Gastrocnemius medialis (tissue), 4 donors: ENCODE data around the gene PPM1D. TPM values are rescaled to one million over a fixed set of nuclear protein-coding genes. Genes with fewer than 3 reads are reported as not detected.
A peak's percentile ranks its signal among the peaks of the same experiment; 100 is the strongest.

Source experiments
- ATAC-seq, 2 donors: fragments of 150-250 bp; one replicate each; pipeline ENCODE4 v1.9.1; 2016
- DNase-seq, 2 donors: peaks; one replicate each; pipeline ENCODE4 v3.0.0-alpha.2; 2019
- H3K27ac ChIP-seq, 4 donors: fragments of 200-600 bp; sonication (generic); 1 replicate in 1 of 4; 2 replicates in 3 of 4; pipeline ENCODE4 v1.5.1; 2016 to 2018; ENCODE audit warnings: mild to moderate bottlenecking in 2 of 4, moderate library complexity in 1 of 4
- H3K27me3 ChIP-seq, 3 donors: fragments of 200-600 bp; sonication (generic) in 2 of 3; 1 replicate in 1 of 3; 2 replicates in 2 of 3; pipeline versions ENCODE4 v1.5.1 to v1.6.0; 2016 to 2019; ENCODE audit warnings: mild to moderate bottlenecking in 1 of 3, moderate library complexity in 1 of 3
- H3K36me3 ChIP-seq, 2 donors: fragments of 200-600 bp; sonication (generic) in 1 of 2; one replicate each; pipeline ENCODE4 v1.5.1; 2017 to 2018
- H3K4me1 ChIP-seq, 2 donors: fragments of 200-600 bp; sonication (generic) in 1 of 2; one replicate each; pipeline ENCODE4 v1.5.1; 2016 to 2017; ENCODE audit warnings: mild to moderate bottlenecking in 2 of 2
- H3K4me3 ChIP-seq, 4 donors: fragments of 200-600 bp; sonication (generic) in 3 of 4; 1 replicate in 1 of 4; 2 replicates in 3 of 4; pipeline ENCODE4 v1.5.1; 2016 to 2019; ENCODE audit warnings: mild to moderate bottlenecking in 2 of 4
- H3K9me3 ChIP-seq, 3 donors: fragments of 200-600 bp; sonication (generic) in 2 of 3; 1 replicate in 1 of 3; 2 replicates in 2 of 3; pipeline ENCODE4 v1.5.1; 2016 to 2019
- POLR2A ChIP-seq, 2 donors: fragments of 450-650 bp; IDR thresholded peaks; one replicate each; pipeline ENCODE4 v1.6.1; 2017; ENCODE audit warnings: antibody characterized with exemption in 2 of 2, mild to moderate bottlenecking in 2 of 2, moderate library complexity in 2 of 2
- in situ Hi-C, 4 donors: fragments of 200-750 bp; cut with MboI; loops; one replicate each; pipeline versions ENCODE4 v1.15.0 to v1.8.0; 2017; ENCODE audit warnings: low sequenced_read_pairs in 4 of 4
- intact Hi-C: fragments of 100-400 bp; cut with DNase I; formaldehyde crosslinking; loops from one replicate; pipeline ENCODE4 v1.15.1; 2023; ENCODE audit warnings: low total_unique reads
- total RNA-seq, 4 donors: library from RNA; depleted of rRNA; stranded (reverse); fragments of >200 nt; gene quantifications; one replicate each; pipeline versions ENCODE4 v1.1.0 to v1.2.3, GENCODE V29; 2016
- TF ChIP-seq, protein P1 (sequence below), 5 experiments: fragments of 450-650 bp in 3 of 5; fragments of 200-600 bp in 2 of 5; sonication (generic) in 2 of 5; IDR thresholded peaks in 4 of 5; conservative IDR thresholded peaks in 1 of 5; 1 replicate in 4 of 5; 2 replicates in 1 of 5; pipeline ENCODE4 v1.5.1; 2016 to 2019; ENCODE audit warnings: antibody characterized with exemption in 5 of 5, mild to moderate bottlenecking in 3 of 5, moderate library complexity in 3 of 5

PPM1D gene
- total RNA-seq, 4 donors from 2014 or later = 4.6 to 11.4 (median 9.2) TPM

DNA sequence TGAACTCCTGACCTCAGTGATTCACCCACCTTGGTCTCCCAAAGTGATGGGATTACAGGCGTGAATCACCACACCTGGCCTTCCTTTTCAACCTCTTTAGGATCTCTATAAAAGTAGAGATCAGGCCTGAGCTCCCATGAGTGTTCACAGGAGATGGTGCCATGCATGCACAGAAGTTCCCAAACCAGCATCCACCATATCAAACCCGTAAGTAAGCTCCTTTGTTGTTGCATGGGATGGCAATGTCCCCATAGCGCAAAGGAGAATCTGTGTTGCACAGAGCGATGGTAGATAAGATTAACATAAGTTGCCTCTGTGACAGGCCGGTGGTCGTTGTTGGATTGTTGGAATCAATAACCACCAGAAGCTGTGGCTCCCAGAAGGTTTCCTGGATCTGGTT lies 34.8 kb upstream of the PPM1D start:
- TF ChIP-seq, protein P1, sequence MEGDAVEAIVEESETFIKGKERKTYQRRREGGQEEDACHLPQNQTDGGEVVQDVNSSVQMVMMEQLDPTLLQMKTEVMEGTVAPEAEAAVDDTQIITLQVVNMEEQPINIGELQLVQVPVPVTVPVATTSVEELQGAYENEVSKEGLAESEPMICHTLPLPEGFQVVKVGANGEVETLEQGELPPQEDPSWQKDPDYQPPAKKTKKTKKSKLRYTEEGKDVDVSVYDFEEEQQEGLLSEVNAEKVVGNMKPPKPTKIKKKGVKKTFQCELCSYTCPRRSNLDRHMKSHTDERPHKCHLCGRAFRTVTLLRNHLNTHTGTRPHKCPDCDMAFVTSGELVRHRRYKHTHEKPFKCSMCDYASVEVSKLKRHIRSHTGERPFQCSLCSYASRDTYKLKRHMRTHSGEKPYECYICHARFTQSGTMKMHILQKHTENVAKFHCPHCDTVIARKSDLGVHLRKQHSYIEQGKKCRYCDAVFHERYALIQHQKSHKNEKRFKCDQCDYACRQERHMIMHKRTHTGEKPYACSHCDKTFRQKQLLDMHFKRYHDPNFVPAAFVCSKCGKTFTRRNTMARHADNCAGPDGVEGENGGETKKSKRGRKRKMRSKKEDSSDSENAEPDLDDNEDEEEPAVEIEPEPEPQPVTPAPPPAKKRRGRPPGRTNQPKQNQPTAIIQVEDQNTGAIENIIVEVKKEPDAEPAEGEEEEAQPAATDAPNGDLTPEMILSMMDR (IDR thresholded peaks at IDR 0.05 in 4 of 5, conservative IDR thresholded peaks at IDR 0.05 in 1 of 5) = no peak
- no peak for TF ChIP-seq POLR2A (IDR thresholded peaks at IDR 0.05)
- H3K9me3 ChIP-seq = no peaks in the 10 kb centered on the region
- no peak for ATAC-seq
- no peak for DNase-seq
- H3K4me1 ChIP-seq = peaks cover 0 to 2% of the 10 kb centered on the region in 2 donors
- in situ Hi-C loops = no loop called here
- no peaks in the 10 kb centered on the region for H3K36me3 ChIP-seq
- H3K27me3 ChIP-seq = no peaks in the 10 kb centered on the region
- intact Hi-C loops = no loop called here
- H3K4me3 ChIP-seq = no peak overlapping the region
- H3K27ac ChIP-seq = no peak overlapping the region

DNA sequence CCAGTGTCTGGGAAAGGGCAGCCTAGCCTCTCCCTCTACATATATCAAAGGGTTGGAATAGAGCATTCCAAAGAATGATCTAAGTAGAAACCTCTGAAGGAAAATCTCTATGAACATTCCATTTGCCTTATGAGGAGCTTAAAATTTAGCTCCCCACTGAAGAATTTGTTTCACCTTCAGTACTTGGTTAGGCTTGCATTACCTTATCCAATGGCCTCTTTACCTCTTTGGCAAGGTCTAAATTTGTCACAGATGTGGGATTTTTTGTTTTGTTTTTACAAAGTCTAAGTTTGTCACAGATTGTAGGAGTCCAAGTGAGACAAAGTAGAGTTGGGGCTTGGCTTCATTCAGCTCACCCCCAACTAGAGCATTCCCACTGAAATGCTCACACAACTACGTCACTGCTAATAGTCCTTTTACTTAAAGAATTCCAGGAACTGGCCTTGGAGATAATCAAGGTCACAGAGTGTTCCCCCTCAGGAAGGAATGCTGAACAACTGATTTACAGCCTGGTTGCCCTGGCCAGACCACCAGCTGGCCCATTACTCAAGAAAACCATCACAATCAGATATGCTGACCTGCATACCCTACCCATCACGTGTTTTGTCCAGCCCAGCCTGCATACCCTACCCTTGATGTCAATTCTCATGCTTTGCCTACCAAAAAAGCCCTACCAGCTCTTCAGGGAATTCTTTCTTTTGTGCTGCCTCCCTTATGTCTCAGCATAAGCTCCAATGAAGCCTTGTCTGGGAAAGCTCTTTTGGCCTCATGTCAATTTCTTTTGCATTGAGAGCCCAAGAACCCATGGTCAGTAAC lies 26.5 kb upstream of the PPM1D start:
- in situ Hi-C loops (loop anchor here in 3 of 4 donors (5.0 to 10.0 kb wide), 3 partner anchors 49 to 64 kb away; partner anchors contain the start of gene APPBP2 (in 1 of the 3)), intact Hi-C loops (no loop called here)
- H3K4me1 ChIP-seq = peaks cover 8 to 9% of the 10 kb centered on the region in 2 donors
- no peak for DNase-seq
- ATAC-seq = peak in 1 of 2 donors; percentile 45
- no peak overlapping the region for H3K4me3 ChIP-seq
- peak in 1 of 2 donors; percentile 20 for TF ChIP-seq POLR2A (IDR thresholded peaks at IDR 0.05)
- TF ChIP-seq, protein P1 (IDR thresholded peaks at IDR 0.05 in 4 of 5, conservative IDR thresholded peaks at IDR 0.05 in 1 of 5) = no peak
- H3K27ac ChIP-seq = peak overlapping the region; percentile 66 to 75 (median 74)
- H3K27me3 ChIP-seq = no peaks in the 10 kb centered on the region
- no peaks in the 10 kb centered on the region for H3K36me3 ChIP-seq
- no peaks in the 10 kb centered on the region for H3K9me3 ChIP-seq

- Histone ChIP-seq H3K36me3 (no peaks in the 10 kb centered on the region), H3K4me1 (peaks cover 4 to 6% of the 10 kb centered on the region in 2 donors), H3K27ac (peak overlapping the region; percentile 56 to 72 (median 66)), H3K27me3 (no peaks in the 10 kb centered on the region), H3K9me3 (no peaks in the 10 kb centered on the region), H3K4me3 (peak overlapping the region; percentile 25 to 43 (median 41))
- peak in 1 of 2 donors; percentile 28 for DNase-seq
- intact Hi-C loops = loop anchor here (1.0 to 2.0 kb wide), 2 partner anchors 23 to 61 kb away; partner anchors contain the start of gene PPM1D
- TF ChIP-seq POLR2A (IDR thresholded peaks at IDR 0.05) = no peak
- TF ChIP-seq, protein P1 (IDR thresholded peaks at IDR 0.05 in 4 of 5, conservative IDR thresholded peaks at IDR 0.05 in 1 of 5) = peak; percentile 19 to 58 (median 32)
- ATAC-seq = peak; percentile 78 to 91
- in situ Hi-C loops = loop anchor here in 2 of 4 donors (5.0 to 10.0 kb wide), 3 partner anchors 53 to 65 kb away; partner anchors contain the start of gene APPBP2 (in 1 of the 2)
Measured at GRCh38 chr17:60577147-60577915, 22.7 kb upstream of the PPM1D start.

GRCh38 chr17:60579090-60579489 lies 20.9 kb upstream of the PPM1D start:
- ATAC-seq (no peak), DNase-seq (no peak)
- Histone ChIP-seq H3K36me3 (no peaks in the 10 kb centered on the region), H3K27me3 (no peaks in the 10 kb centered on the region), H3K4me3 (no peak overlapping the region), H3K9me3 (no peaks in the 10 kb centered on the region), H3K4me1 (peaks cover 0 to 6% of the 10 kb centered on the region in 2 donors), H3K27ac (no peak overlapping the region)
- in situ Hi-C loops = loop anchor here in 2 of 4 donors (5.0 to 10.0 kb wide), 3 partner anchors 54 to 63 kb away; partner anchors contain the start of gene APPBP2 (in 1 of the 2)
- TF ChIP-seq, protein P1 (IDR thresholded peaks at IDR 0.05 in 4 of 5, conservative IDR thresholded peaks at IDR 0.05 in 1 of 5) = no peak
- TF ChIP-seq POLR2A (IDR thresholded peaks at IDR 0.05) = no peak
- intact Hi-C loops = no loop called here
